IPS-18a (cell line): ENCODE results near the gene BMAL1.
"Not testable (repeated sequence)": the region's sequence is repeated elsewhere in the genome, so short reads cannot be mapped to it uniquely, and the experiment has no call there.

Source experiments
- H3K27ac ChIP-seq: one replicate; pipeline ENCODE4 v1.5.1; 2013; ENCODE audit warnings: low read length
- H3K27me3 ChIP-seq: one replicate; pipeline ENCODE4 v1.6.1; 2013; ENCODE audit warnings: mild to moderate bottlenecking, low read length; ENCODE audit not compliant: control insufficient read depth, insufficient read depth
- H3K36me3 ChIP-seq: one replicate; pipeline ENCODE4 v1.6.1; 2013; ENCODE audit warnings: low read depth, low read length; ENCODE audit not compliant: control insufficient read depth
- H3K4me1 ChIP-seq: one replicate; pipeline ENCODE4 v1.6.1; 2013; ENCODE audit warnings: low read depth, low read length; ENCODE audit not compliant: control insufficient read depth
- H3K4me3 ChIP-seq: one replicate; pipeline ENCODE4 v1.5.1; 2013; ENCODE audit warnings: low read length
- H3K9ac ChIP-seq: one replicate; pipeline ENCODE4 v1.6.1; 2013; ENCODE audit warnings: mild to moderate bottlenecking, low read length, moderate library complexity
- H3K9me3 ChIP-seq: one replicate; pipeline ENCODE4 v1.6.1; 2013; ENCODE audit warnings: low read depth, low read length; ENCODE audit not compliant: control insufficient read depth

The BMAL1 gene

DNA sequence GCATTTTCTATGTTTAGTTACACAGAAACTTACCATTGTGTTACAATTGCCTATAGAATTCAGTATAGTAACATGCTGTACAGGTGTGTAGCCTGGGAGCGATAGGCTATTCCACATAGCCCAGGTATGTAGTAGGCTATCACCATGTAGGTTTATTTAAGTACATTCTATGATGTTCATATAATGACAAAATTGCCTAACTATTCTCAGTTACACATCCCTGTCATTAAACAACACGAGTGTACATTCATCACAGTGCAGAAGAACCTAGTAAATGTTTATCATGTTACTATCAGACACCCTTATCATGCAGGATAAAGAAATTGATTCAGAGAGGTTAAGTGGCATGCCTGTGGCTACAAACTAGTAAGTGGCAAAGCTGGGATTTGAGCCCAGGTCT, 28.4 kb upstream of the BMAL1 start:
- no peak overlapping the region for H3K27ac ChIP-seq
- no peaks in the 10 kb centered on the region for H3K9me3 ChIP-seq
- no peaks in the 10 kb centered on the region for H3K36me3 ChIP-seq
- no peaks in the 10 kb centered on the region for H3K4me1 ChIP-seq
- H3K9ac ChIP-seq: no peak overlapping the region
- no peak overlapping the region for H3K4me3 ChIP-seq
- H3K27me3 ChIP-seq: no peaks in the 10 kb centered on the region

GRCh38 chr11:13249992-13250391, 27.6 kb upstream of the BMAL1 start:
- no peak overlapping the region for H3K9ac ChIP-seq
- H3K4me3 ChIP-seq: no peak overlapping the region
- H3K27me3 ChIP-seq: no peaks in the 10 kb centered on the region
- H3K36me3 ChIP-seq: no peaks in the 10 kb centered on the region
- no peaks in the 10 kb centered on the region for H3K4me1 ChIP-seq
- no peak overlapping the region for H3K27ac ChIP-seq
- no peaks in the 10 kb centered on the region for H3K9me3 ChIP-seq

- Histone ChIP-seq H3K9ac (no peak overlapping the region), H3K4me3 (no peak overlapping the region), H3K9me3 (no peaks in the 10 kb centered on the region), H3K36me3 (no peaks in the 10 kb centered on the region), H3K27me3 (no peaks in the 10 kb centered on the region), H3K4me1 (no peaks in the 10 kb centered on the region), H3K27ac (no peak overlapping the region)
Measured at GRCh38 chr11:13251966-13252365, 25.6 kb upstream of the BMAL1 start.

- no peak overlapping the region for H3K4me3 ChIP-seq
- no peaks in the 10 kb centered on the region for H3K9me3 ChIP-seq
- no peaks in the 10 kb centered on the region for H3K36me3 ChIP-seq
- H3K4me1 ChIP-seq: no peaks in the 10 kb centered on the region
- no peak overlapping the region for H3K9ac ChIP-seq
- no peak overlapping the region for H3K27ac ChIP-seq
- no peaks in the 10 kb centered on the region for H3K27me3 ChIP-seq
Measured at GRCh38 chr11:13252438-13252837, 25.2 kb upstream of the BMAL1 start.

- no peaks in the 10 kb centered on the region for H3K36me3 ChIP-seq
- H3K9me3 ChIP-seq: no peaks in the 10 kb centered on the region
- H3K4me1 ChIP-seq: peaks cover 10% of the 10 kb centered on the region
- H3K4me3 ChIP-seq: no peak overlapping the region
- H3K9ac ChIP-seq: no peak overlapping the region
- no peaks in the 10 kb centered on the region for H3K27me3 ChIP-seq
- H3K27ac ChIP-seq: no peak overlapping the region
Measured at GRCh38 chr11:13256216-13256615, 21.4 kb upstream of the BMAL1 start.

DNA sequence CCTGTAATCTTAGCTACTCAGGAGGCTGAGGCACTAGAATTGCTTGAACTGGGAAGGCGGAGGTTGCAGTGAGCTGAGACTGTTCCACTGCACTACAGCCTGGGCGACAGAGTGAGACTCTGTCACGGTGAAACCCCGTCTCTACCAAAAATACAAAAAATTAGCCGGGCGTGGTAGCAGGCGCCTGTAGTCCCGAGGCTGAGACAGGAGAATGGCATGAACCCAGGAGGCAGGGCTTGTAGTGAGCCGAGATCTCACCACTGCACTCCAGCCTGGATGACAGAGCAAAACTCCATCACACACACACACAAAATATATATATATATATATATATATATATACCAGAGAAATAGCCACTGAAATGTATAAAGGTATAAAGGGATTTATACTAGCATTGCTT, 19.5 kb upstream of the BMAL1 start:
- not testable (repeated sequence) for H3K9me3 ChIP-seq, H3K27me3 ChIP-seq, H3K4me3 ChIP-seq, H3K36me3 ChIP-seq, H3K9ac ChIP-seq, H3K27ac ChIP-seq
- peaks cover 14% of the 10 kb centered on the region for H3K4me1 ChIP-seq

DNA sequence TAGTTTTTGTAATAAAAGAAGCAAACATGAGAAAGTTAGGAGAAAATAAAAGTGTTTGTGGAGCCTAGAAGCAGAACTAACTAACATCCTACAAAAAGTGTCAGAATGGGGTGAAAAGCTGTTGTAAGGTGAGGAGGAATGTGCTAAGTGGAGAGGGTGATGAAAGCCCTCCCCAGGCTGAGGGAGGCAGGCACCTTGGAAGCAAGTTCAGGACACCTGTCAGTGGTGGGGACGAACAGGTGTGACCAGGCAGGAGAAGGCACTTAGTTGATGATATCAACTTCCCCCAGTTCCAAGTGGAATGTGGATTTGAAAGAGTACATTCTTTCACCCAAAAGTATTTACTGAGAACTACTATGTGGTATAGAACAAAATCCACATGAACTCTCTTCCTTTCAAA, 18.7 kb upstream of the BMAL1 start:
- Histone ChIP-seq H3K9me3 (no peaks in the 10 kb centered on the region), H3K36me3 (no peaks in the 10 kb centered on the region), H3K27ac (no peak overlapping the region), H3K9ac (no peak overlapping the region), H3K27me3 (no peaks in the 10 kb centered on the region), H3K4me3 (no peak overlapping the region), H3K4me1 (peaks cover 14% of the 10 kb centered on the region)

DNA sequence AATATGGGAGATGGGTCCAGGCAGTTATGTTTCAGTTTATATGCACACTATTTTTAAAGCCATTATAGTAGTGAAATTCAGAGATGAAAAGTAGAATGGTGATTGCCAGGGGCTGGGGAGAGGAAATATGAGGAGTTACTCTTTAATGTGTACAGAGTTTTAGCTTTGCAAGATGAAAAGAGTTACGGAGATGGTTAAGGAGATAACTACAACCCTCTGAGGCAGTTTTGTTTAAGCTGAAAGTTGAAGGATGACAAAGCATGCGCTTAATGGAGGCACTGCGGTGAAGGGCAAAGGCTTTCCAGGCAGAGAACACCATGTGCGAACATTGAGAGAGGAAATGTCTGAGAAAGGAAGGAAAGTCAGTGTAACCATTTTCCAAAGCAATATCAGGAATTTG, 18.2 kb upstream of the BMAL1 start:
- no peaks in the 10 kb centered on the region for H3K27me3 ChIP-seq
- H3K36me3 ChIP-seq: no peaks in the 10 kb centered on the region
- H3K27ac ChIP-seq: no peak overlapping the region
- no peaks in the 10 kb centered on the region for H3K9me3 ChIP-seq
- H3K9ac ChIP-seq: no peak overlapping the region
- H3K4me3 ChIP-seq: no peak overlapping the region
- H3K4me1 ChIP-seq: peaks cover 14% of the 10 kb centered on the region

GRCh38 chr11:13260201-13260962, 17.2 kb upstream of the BMAL1 start:
- Histone ChIP-seq H3K27ac (no peak overlapping the region), H3K27me3 (no peaks in the 10 kb centered on the region), H3K36me3 (no peaks in the 10 kb centered on the region), H3K4me1 (peaks cover 14% of the 10 kb centered on the region), H3K9me3 (no peaks in the 10 kb centered on the region), H3K4me3 (no peak overlapping the region), H3K9ac (no peak overlapping the region)

GRCh38 chr11:13260963-13261588, 16.5 kb upstream of the BMAL1 start:
- H3K4me1 ChIP-seq: peaks cover 14% of the 10 kb centered on the region
- no peaks in the 10 kb centered on the region for H3K9me3 ChIP-seq
- H3K27ac ChIP-seq: no peak overlapping the region

GRCh38 chr11:13261591-13262061, 16.0 kb upstream of the BMAL1 start:
- no peak overlapping the region for H3K27ac ChIP-seq
- H3K9ac ChIP-seq: no peak overlapping the region
- H3K9me3 ChIP-seq: no peaks in the 10 kb centered on the region
- no peaks in the 10 kb centered on the region for H3K27me3 ChIP-seq
- H3K4me3 ChIP-seq: no peak overlapping the region
- peaks cover 14% of the 10 kb centered on the region for H3K4me1 ChIP-seq
- no peaks in the 10 kb centered on the region for H3K36me3 ChIP-seq

More at GRCh38 chr11:13260963-13261588, 16.5 kb upstream of the BMAL1 start:
- H3K9ac ChIP-seq: no peak overlapping the region
- no peaks in the 10 kb centered on the region for H3K27me3 ChIP-seq
- no peak overlapping the region for H3K4me3 ChIP-seq
- no peaks in the 10 kb centered on the region for H3K36me3 ChIP-seq

DNA sequence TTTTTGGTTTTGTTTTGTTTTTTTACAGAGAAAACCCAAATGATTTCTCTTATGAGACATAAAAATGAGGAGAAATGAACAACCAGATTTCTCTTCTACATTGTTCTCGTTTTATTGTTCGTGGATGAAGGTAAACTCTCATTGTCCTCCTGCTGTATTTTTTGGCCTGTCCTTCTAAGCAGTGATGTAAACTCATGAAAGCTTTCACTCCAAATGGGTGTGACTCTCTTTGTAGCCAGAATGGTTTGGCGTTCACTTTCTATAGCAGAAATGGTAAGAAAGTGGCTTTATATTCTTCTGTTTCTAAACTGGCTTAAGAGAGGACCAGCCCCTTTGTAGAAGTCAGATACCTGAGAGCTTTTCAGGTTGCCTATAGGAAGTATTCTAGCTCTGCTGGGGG, 15.5 kb upstream of the BMAL1 start:
- H3K9me3 ChIP-seq: no peaks in the 10 kb centered on the region
- no peaks in the 10 kb centered on the region for H3K36me3 ChIP-seq
- no peak overlapping the region for H3K9ac ChIP-seq
- no peaks in the 10 kb centered on the region for H3K27me3 ChIP-seq
- no peak overlapping the region for H3K4me3 ChIP-seq
- H3K27ac ChIP-seq: no peak overlapping the region
- H3K4me1 ChIP-seq: peaks cover 14% of the 10 kb centered on the region
